Left lung (tissue), 10 donors: ENCODE measurements around the gene TRIM45. TPM values are rescaled to one million over a fixed set of nuclear protein-coding genes. Genes with fewer than 3 reads are reported as not detected.

Source experiments
- ATAC-seq: fragments of 200-7000 bp; cut with Tn5 transposase; one replicate; pipeline ENCODE4 v1.9.1; 2020; ENCODE audit warnings: moderate library complexity
- DNase-seq, 4 donors: peaks; one replicate each; pipeline ENCODE4 v3.0.0-alpha.2; 2013 to 2020
- H3K27ac ChIP-seq, 2 donors: fragments of 200-600 bp; sonication (generic) in 1 of 2; one replicate each; pipeline versions ENCODE4 v1.5.0 to v1.8.0; 2020 to 2021
- H3K27me3 ChIP-seq, 2 donors: fragments of 200-600 bp; sonication (generic) in 1 of 2; one replicate each; pipeline versions ENCODE4 v1.5.0 to v1.8.0; 2020 to 2021
- H3K36me3 ChIP-seq, 2 donors: fragments of 200-600 bp; sonication (generic) in 1 of 2; one replicate each; pipeline versions ENCODE4 v1.5.0 to v1.8.0; 2020 to 2021
- H3K4me1 ChIP-seq, 2 donors: fragments of 200-600 bp; one replicate each; pipeline ENCODE4 v1.8.0; 2021
- H3K4me3 ChIP-seq, 2 donors: fragments of 200-600 bp; sonication (generic) in 1 of 2; one replicate each; pipeline versions ENCODE4 v1.5.0 to v1.8.0; 2020 to 2021; ENCODE audit warnings: mild to moderate bottlenecking in 1 of 2
- H3K9me3 ChIP-seq, 2 donors: fragments of 200-600 bp; sonication (generic) in 1 of 2; one replicate each; pipeline versions ENCODE4 v1.5.0 to v1.8.0; 2020 to 2021
- CTCF ChIP-seq, 2 donors: fragments of 200-600 bp; sonication (generic) in 1 of 2; IDR thresholded peaks; one replicate each; pipeline versions ENCODE4 v1.5.0 to v1.8.0; 2021; ENCODE audit warnings: antibody characterized with exemption in 2 of 2
- intact Hi-C, 2 donors: fragments of 100-400 bp; cut with DNase I; formaldehyde crosslinking; loops; one replicate each; pipeline versions ENCODE4 v1.11.2 to v1.14.2; 2022
- microRNA-seq, 2 donors: library from miRNA; unstranded; fragments of <30 nt; microRNA quantifications; one replicate each; pipeline ENCODE4, GENCODE V29; 2019
- polyA plus RNA-seq, 6 donors: library from polyadenylated mRNA; unstranded; fragments of 120-200 nt; gene quantifications; one replicate each; pipeline ENCODE4 v1.2.1, GENCODE V29; 2013; ENCODE audit not compliant: insufficient read length in 6 of 6
- total RNA-seq, 2 donors: library from RNA; stranded (reverse); fragmentation: NEBNext Ultra II Directional; extraction: Animal tissue kit (Norgen Biotek cat#: 25700); gene quantifications; one replicate each; pipeline ENCODE4 v1.2.1, GENCODE V29; 2021
- donor health status: DM: no; HTN: yes; CAD: no.
- donor health status: DM: no; HTN: no; CAD: no.

Gene TRIM45
- total and polyA plus RNA-seq, 8 donors, result 2.6 to 18.9 (median 17.2) TPM

- H3K4me3 ChIP-seq, result no peak overlapping the region
- no peaks in the 10 kb centered on the region for H3K9me3 ChIP-seq
- no peak for TF ChIP-seq CTCF (IDR thresholded peaks at IDR 0.05)
- ATAC-seq (no peak), DNase-seq (no peak)
- intact Hi-C loops, result loop anchor here in 1 of 2 donors (5.0 kb wide), 2 partner anchors 56 to 216 kb away; partner anchors contain the start of gene TRIM45
- H3K36me3 ChIP-seq, result peaks cover 0 to 11% of the 10 kb centered on the region in 2 donors
- no peak overlapping the region for H3K27ac ChIP-seq
- no peaks in the 10 kb centered on the region for H3K27me3 ChIP-seq
- peaks cover 0 to 6% of the 10 kb centered on the region in 2 donors for H3K4me1 ChIP-seq
Measured at GRCh38 chr1:117066367-117066766, 55.2 kb downstream of the TRIM45 start.

- no peak for DNase-seq
- TF ChIP-seq CTCF (IDR thresholded peaks at IDR 0.05), result no peak
- Histone ChIP-seq H3K27me3 (no peaks in the 10 kb centered on the region), H3K9me3 (no peaks in the 10 kb centered on the region), H3K4me3 (no peak overlapping the region), H3K27ac (no peak overlapping the region), H3K4me1 (peaks cover 0 to 14% of the 10 kb centered on the region in 2 donors), H3K36me3 (peaks cover 0 to 7% of the 10 kb centered on the region in 2 donors)
- ATAC-seq, result no peak
- intact Hi-C loops, result no loop called here
Measured at GRCh38 chr1:117061986-117062415, 59.5 kb downstream of the TRIM45 start.

Small RNAs within 50 kb of the gene (microRNA-seq; reads per million reads assigned to microRNA genes)
- gene MIR942, result 12.4 to 13.7 reads per million in 2 donors

Other genes starting within 250 kb of the TRIM45 start
- gene PTGFRN, start 211.8 kb downstream of the TRIM45 start, total RNA-seq, result 10 to 100 TPM; 39.9 to 77.5 TPM
- gene PTGFRN, start 211.8 kb downstream of the TRIM45 start, polyA plus RNA-seq, result 10 to 100 TPM; 38.1 to 73.1 (median 67.9) TPM
- 1 to 10 TPM; 2.7 to 8.3 TPM for gene CD101, start 120.0 kb downstream of the TRIM45 start, total RNA-seq
- gene CD101, start 120.0 kb downstream of the TRIM45 start, polyA plus RNA-seq, result 1 to 10 TPM; 1.7 to 2.5 (median 2.4) TPM
- gene TTF2, start 61.4 kb downstream of the TRIM45 start, total RNA-seq, result 10 to 100 TPM; 21.0 to 21.1 TPM
- 10 to 100 TPM; 22.4 to 30.7 (median 25.3) TPM for gene TTF2, start 61.4 kb downstream of the TRIM45 start, polyA plus RNA-seq
- under 1 TPM in 1 of 2 donors, not detected in 1; 0.31 TPM for gene VTCN1, start 89.2 kb upstream of the TRIM45 start, total RNA-seq
- under 1 TPM; 0.39 to 0.87 (median 0.55) TPM for gene VTCN1, start 89.2 kb upstream of the TRIM45 start, polyA plus RNA-seq
- 10 to 100 TPM; 42.4 to 49.4 TPM for gene MAN1A2, start 245.7 kb upstream of the TRIM45 start, total RNA-seq
- 10 to 100 TPM; 31.8 to 38.5 (median 33.6) TPM for gene MAN1A2, start 245.7 kb upstream of the TRIM45 start, polyA plus RNA-seq